Stimulated activated memory B cell treated with anti-CD40 and anti-IgM and Interleukin-4, amounts not matched to agents 10 μg/mL and 1 μg/mL and 100 μg/mL, for 72 hours (primary cell): Measurements from ENCODE around the gene WDFY1.
"Not testable (repeated sequence)": the region's sequence is repeated elsewhere in the genome, so short reads cannot be mapped to it uniquely, and the experiment has no call there.

ENCODE experiments used
- ATAC-seq: fragments of 150-1000 bp; cut with Tn5 transposase; 2 replicates; pipeline ENCODE4 v1.10.0; 2021
- H3K27ac Mint-ChIP-seq: one replicate; pipeline ENCODE4 v1.8.0; 2022; ENCODE audit warnings: mild to moderate bottlenecking, mixed read lengths
- H3K27me3 Mint-ChIP-seq: one replicate; pipeline ENCODE4 v1.8.0; 2022; ENCODE audit warnings: mixed read lengths
- H3K36me3 Mint-ChIP-seq: one replicate; pipeline ENCODE4 v1.8.0; 2022; ENCODE audit warnings: mixed read lengths
- H3K4me1 Mint-ChIP-seq: one replicate; pipeline ENCODE4 v1.8.0; 2022; ENCODE audit warnings: mixed read lengths
- H3K4me3 Mint-ChIP-seq: one replicate; pipeline ENCODE4 v1.8.0; 2022; ENCODE audit warnings: mild to moderate bottlenecking, moderate library complexity, mixed read lengths
- H3K9me3 Mint-ChIP-seq: one replicate; pipeline ENCODE4 v1.8.0; 2022; ENCODE audit warnings: mixed read lengths

The WDFY1 gene

DNA sequence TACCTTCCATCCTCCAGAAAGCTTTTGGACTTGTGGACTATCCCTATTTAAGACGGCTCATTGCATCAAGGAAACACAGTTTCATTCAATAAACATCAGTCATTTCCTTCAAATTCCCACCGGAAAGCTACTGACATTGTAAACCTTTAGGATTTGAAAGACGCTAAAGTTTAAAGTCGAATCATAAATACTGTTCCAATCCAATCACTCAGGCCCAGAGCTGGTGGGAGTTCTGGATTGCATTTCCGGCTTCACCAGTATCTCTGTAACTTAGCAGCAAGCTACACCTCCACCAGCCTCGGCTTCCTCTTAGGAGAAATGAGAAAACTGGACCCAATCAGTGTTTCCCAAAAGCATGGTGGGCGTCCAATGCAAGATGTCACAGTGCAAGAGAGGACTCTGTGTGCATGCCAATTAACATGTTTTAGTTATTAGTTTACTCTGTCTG lies 1.6 kb downstream of the WDFY1 start:
- H3K4me3 Mint-ChIP-seq: peak overlapping the region; percentile 94
- no peaks in the 10 kb centered on the region for H3K27me3 Mint-ChIP-seq
- ATAC-seq: no peak
- H3K36me3 Mint-ChIP-seq: peaks cover 35% of the 10 kb centered on the region
- peaks cover 65% of the 10 kb centered on the region for H3K4me1 Mint-ChIP-seq
- H3K9me3 Mint-ChIP-seq: no peaks in the 10 kb centered on the region
- H3K27ac Mint-ChIP-seq: peak overlapping the region; percentile 98

GRCh38 chr2:223943135-223943534 lies 2.0 kb downstream of the WDFY1 start:
- Mint-ChIP-seq H3K4me3 (peak overlapping the region; percentile 94), H3K9me3 (no peaks in the 10 kb centered on the region), H3K4me1 (peaks cover 62% of the 10 kb centered on the region), H3K27me3 (no peaks in the 10 kb centered on the region), H3K27ac (peak overlapping the region; percentile 98), H3K36me3 (peaks cover 35% of the 10 kb centered on the region)
- no peak for ATAC-seq

- ATAC-seq: peak; percentile 72
- Mint-ChIP-seq H3K27ac (peak overlapping the region; percentile 71), H3K27me3 (no peaks in the 10 kb centered on the region), H3K9me3 (no peaks in the 10 kb centered on the region), H3K4me1 (peaks cover 60% of the 10 kb centered on the region), H3K36me3 (peaks cover 35% of the 10 kb centered on the region), H3K4me3 (peak overlapping the region; percentile 54)
Measured at GRCh38 chr2:223941579-223942277, 3.4 kb downstream of the WDFY1 start.

- H3K4me3 Mint-ChIP-seq, H3K27me3 Mint-ChIP-seq, H3K9me3 Mint-ChIP-seq: not testable (repeated sequence)
- peaks cover 66% of the 10 kb centered on the region for H3K4me1 Mint-ChIP-seq
- ATAC-seq: peak; percentile 84
- H3K27ac Mint-ChIP-seq: peak overlapping the region; percentile 80
- H3K36me3 Mint-ChIP-seq: peaks cover 44% of the 10 kb centered on the region
Measured at GRCh38 chr2:223939438-223939837, 5.7 kb downstream of the WDFY1 start.

GRCh38 chr2:223937535-223937934 lies 7.6 kb downstream of the WDFY1 start:
- no peaks in the 10 kb centered on the region for H3K27me3 Mint-ChIP-seq
- H3K27ac Mint-ChIP-seq: peak overlapping the region; percentile 56
- ATAC-seq: no peak

GRCh38 chr2:223936862-223937326 lies 8.2 kb downstream of the WDFY1 start:
- H3K4me3 Mint-ChIP-seq: no peak overlapping the region
- H3K27me3 Mint-ChIP-seq: no peaks in the 10 kb centered on the region
- no peaks in the 10 kb centered on the region for H3K9me3 Mint-ChIP-seq
- H3K27ac Mint-ChIP-seq: peak overlapping the region; percentile 56
- peaks cover 33% of the 10 kb centered on the region for H3K36me3 Mint-ChIP-seq
- peaks cover 61% of the 10 kb centered on the region for H3K4me1 Mint-ChIP-seq
- ATAC-seq: peak; percentile 51

More at GRCh38 chr2:223937535-223937934, 7.6 kb downstream of the WDFY1 start:
- Mint-ChIP-seq H3K9me3 (no peaks in the 10 kb centered on the region), H3K4me1 (peaks cover 64% of the 10 kb centered on the region), H3K36me3 (peaks cover 33% of the 10 kb centered on the region), H3K4me3 (no peak overlapping the region)

DNA sequence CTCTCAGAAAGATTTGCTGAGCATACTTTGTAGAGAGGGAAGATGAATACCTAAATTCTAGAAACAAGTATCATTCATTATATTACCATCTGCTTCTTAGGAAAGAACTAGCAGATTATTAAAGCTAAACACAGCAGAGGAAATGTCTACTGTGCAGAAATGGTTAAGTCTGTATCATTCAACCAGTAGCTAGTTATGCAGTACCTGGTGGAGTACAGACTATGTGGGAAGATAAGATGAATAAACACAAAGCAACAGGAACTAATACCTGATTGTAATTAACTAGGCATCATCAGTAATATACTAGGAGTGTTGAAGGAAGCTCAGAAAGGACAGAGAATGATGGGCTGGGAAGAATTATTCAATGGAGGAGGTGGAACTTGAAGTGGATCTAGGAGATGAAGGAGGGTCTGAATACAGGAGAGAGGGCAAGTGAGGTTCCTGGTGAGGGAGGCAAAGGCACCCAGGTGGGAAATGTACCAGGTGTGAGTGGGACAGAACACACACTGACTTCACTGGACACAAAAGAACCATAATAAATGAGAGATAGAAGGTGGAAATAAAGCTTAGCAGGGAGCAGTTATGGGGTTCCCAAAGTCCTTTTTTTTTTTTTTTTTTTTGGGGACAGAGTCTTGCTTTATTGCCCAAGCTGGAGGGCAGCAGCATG lies 9.5 kb downstream of the WDFY1 start:
- Mint-ChIP-seq H3K27me3 (no peaks in the 10 kb centered on the region), H3K9me3 (no peaks in the 10 kb centered on the region), H3K27ac (peak overlapping the region; percentile 56), H3K4me3 (no peak overlapping the region), H3K4me1 (peaks cover 55% of the 10 kb centered on the region), H3K36me3 (peaks cover 27% of the 10 kb centered on the region)
- ATAC-seq: no peak

- peak overlapping the region; percentile 34 for H3K27ac Mint-ChIP-seq
- no peak overlapping the region for H3K4me3 Mint-ChIP-seq
- H3K36me3 Mint-ChIP-seq: peaks cover 22% of the 10 kb centered on the region
Measured at GRCh38 chr2:223934870-223935269, 10.3 kb downstream of the WDFY1 start.

DNA sequence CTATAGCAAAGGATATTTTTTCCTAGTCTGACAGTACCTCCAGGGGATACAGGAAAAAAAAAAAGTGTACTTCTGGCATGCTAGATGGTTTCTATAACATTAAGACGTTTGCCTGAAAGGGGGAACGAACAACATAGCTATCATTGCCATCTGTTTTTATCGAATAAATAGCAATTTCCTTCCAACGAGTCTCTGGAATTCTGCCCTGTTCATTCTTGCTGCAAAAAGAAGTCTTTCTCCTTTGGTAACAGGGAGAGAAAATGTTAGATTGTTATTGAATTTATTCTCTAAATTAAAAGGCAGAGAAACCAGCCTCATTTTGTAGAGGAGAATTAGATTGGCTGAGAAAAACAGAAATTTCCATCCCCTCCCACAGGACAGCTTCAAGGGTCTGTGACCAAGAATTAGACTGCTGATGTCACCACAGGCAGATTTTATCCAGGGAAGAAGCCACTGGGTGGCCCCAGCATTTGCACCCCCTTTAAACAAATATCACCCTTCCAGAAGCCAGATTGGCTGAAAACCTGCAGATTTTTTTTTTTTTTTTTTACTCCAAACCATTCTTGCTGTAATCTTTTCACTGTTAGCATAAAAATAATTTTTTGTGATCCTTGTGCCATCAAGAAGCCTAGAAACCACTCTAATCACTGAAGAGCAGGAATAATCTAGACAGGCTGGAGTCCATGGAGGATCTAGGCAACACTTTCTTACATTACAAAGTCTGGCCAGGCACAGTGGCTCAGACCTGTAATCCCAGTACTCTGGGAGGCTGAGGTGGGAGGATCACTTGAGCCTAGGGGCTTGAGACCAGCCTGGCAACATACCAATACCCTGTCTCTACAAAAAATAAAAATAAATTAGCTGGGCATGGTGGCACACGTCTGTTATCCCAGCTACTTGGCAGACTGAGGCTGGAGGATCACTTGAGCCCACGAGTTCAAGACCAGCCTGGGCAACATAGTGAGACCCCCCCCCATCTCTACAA lies 12.0 kb downstream of the WDFY1 start:
- Mint-ChIP-seq H3K36me3 (peaks cover 19% of the 10 kb centered on the region), H3K27ac (peak overlapping the region; percentile 30)
- no peak for ATAC-seq

More at GRCh38 chr2:223934870-223935269, 10.3 kb downstream of the WDFY1 start:
- H3K27me3 Mint-ChIP-seq: no peaks in the 10 kb centered on the region
- peaks cover 62% of the 10 kb centered on the region for H3K4me1 Mint-ChIP-seq
- no peaks in the 10 kb centered on the region for H3K9me3 Mint-ChIP-seq
- no peak for ATAC-seq

DNA sequence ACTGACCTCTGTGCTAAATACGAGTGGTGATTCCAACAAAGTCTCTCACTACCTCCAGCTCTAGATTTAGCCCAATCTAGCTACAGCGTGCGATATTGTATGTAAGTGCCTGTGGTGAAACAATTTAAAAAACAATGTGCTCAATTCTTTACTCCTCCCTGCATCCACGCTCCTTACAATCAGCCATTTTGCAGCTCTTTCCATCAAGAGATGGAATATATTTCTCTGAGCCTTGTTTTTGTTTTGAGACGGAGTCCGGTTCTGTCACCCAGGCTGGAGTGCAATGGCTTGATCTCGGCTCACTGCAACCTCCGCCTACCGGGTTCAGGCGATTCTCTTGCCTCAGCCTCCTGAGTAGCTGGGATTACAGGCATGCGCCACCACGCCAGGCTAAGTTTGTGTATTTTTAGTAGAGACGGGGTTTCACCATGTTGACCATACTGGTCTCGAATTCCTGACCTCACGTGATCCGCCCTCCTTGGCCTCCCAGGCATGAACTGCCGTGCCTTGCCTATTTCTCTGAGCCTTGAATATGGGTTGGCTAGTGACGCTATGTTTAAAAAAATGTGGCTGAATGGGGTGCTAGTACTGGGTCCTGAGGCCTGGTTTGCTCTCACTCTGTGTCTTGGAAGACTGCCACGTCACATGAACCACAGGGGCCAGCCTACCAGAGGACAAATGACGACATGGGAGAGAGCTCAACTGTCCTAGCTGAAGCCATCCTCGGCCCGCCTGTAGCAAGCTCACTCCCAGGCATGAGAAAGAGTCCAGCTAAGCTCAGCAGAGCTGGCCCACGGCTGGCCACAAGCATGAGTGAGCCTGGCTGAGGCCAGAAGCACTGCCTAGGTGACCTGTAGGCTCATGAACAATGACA lies 14.8 kb downstream of the WDFY1 start:
- H3K27ac Mint-ChIP-seq: peak overlapping the region; percentile 57
- no peak for ATAC-seq
- no peak overlapping the region for H3K4me3 Mint-ChIP-seq
- peaks cover 30% of the 10 kb centered on the region for H3K36me3 Mint-ChIP-seq
- H3K27me3 Mint-ChIP-seq: no peaks in the 10 kb centered on the region
- H3K4me1 Mint-ChIP-seq: peaks cover 57% of the 10 kb centered on the region
- H3K9me3 Mint-ChIP-seq: peaks cover 8% of the 10 kb centered on the region

More for the DNA sequence above, 12.0 kb downstream of the WDFY1 start:
- no peaks in the 10 kb centered on the region for H3K27me3 Mint-ChIP-seq
- H3K9me3 Mint-ChIP-seq: peaks cover 1% of the 10 kb centered on the region
- peaks cover 66% of the 10 kb centered on the region for H3K4me1 Mint-ChIP-seq
- no peak overlapping the region for H3K4me3 Mint-ChIP-seq

- Mint-ChIP-seq H3K36me3 (peaks cover 26% of the 10 kb centered on the region), H3K4me3 (peak overlapping the region; percentile 12), H3K27ac (peak overlapping the region; percentile 57), H3K27me3 (no peaks in the 10 kb centered on the region), H3K4me1 (peaks cover 52% of the 10 kb centered on the region), H3K9me3 (peaks cover 8% of the 10 kb centered on the region)
- peak; percentile 43 for ATAC-seq
Measured at GRCh38 chr2:223929571-223930102, 15.5 kb downstream of the WDFY1 start.

- Mint-ChIP-seq H3K36me3 (peaks cover 31% of the 10 kb centered on the region), H3K27ac (no peak overlapping the region), H3K9me3 (peaks cover 8% of the 10 kb centered on the region), H3K27me3 (no peaks in the 10 kb centered on the region), H3K4me1 (peaks cover 43% of the 10 kb centered on the region), H3K4me3 (no peak overlapping the region)
- ATAC-seq: no peak
Measured at GRCh38 chr2:223928113-223929006, 16.8 kb downstream of the WDFY1 start.

DNA sequence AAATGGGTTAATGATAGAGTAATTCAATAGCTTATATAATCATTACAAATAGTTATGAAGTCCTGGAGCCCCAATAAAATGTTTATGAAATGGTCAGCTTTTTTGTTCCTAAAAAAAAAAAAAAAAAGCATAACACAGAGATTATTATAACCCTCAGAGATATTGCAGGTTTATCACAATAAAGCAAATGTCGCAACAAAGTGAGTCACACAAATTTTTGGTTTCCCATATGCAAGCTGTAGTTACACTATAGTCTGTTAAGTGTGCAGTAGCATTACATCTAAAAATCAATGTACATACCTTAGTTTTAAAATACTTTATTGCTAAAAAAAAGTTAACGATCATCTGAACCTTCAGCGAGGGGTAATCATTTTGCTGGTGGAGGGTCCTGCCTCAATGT lies 20.0 kb downstream of the WDFY1 start:
- Mint-ChIP-seq H3K27ac (no peak overlapping the region), H3K4me1 (peaks cover 58% of the 10 kb centered on the region), H3K9me3 (peaks cover 8% of the 10 kb centered on the region), H3K27me3 (no peaks in the 10 kb centered on the region), H3K36me3 (peaks cover 49% of the 10 kb centered on the region), H3K4me3 (no peak overlapping the region)
- ATAC-seq: no peak
